LNCAP (cell line): ENCODE results near the gene TST.

Experiments used
- CTCF ChIP-seq: fragments of 450-650 bp; IDR thresholded peaks from 2 replicates; pipeline ENCODE4 v1.5.1; 2017; ENCODE audit warnings: mild to moderate bottlenecking

The TST gene

GRCh38 chr22:37007651-37008050 lies 11.6 kb downstream of the TST start:
- TF ChIP-seq CTCF, result no peak

- no peak for TF ChIP-seq CTCF
Observed at GRCh38 chr22:37002633-37003032, 16.6 kb downstream of the TST start.

- TF ChIP-seq CTCF, result no peak
Observed at GRCh38 chr22:37001826-37002225, 17.4 kb downstream of the TST start.

- TF ChIP-seq CTCF, result no peak
Observed at GRCh38 chr22:37000676-37001534, 18.3 kb downstream of the TST start.

GRCh38 chr22:36999463-36999862 lies 19.8 kb downstream of the TST start:
- TF ChIP-seq CTCF, result no peak

GRCh38 chr22:36998620-36999351 lies 20.5 kb downstream of the TST start:
- no peak for TF ChIP-seq CTCF

- no peak for TF ChIP-seq CTCF
Observed at GRCh38 chr22:36997746-36998145, 21.5 kb downstream of the TST start.
